GM18498 (cell line): ENCODE measurements around the gene NUBP1.
A peak's percentile ranks its signal among the peaks of the same experiment; 100 is the strongest.

Experiments
- ATAC-seq: cut with Tn5 transposase; IDR thresholded peaks from one replicate; pipeline ENCODE4 v1.9.1; 2021; ENCODE audit warnings: mild to moderate bottlenecking, moderate library complexity; ENCODE audit not compliant: unreplicated experiment

The NUBP1 gene

GRCh38 chr16:10799736-10800135, 56.1 kb downstream of the NUBP1 start:
- no peak for ATAC-seq

GRCh38 chr16:10805334-10805733, 61.7 kb downstream of the NUBP1 start:
- ATAC-seq = no peak

- ATAC-seq = no peak
Measured at GRCh38 chr16:10806698-10807097, 63.1 kb downstream of the NUBP1 start.

- no peak for ATAC-seq
Measured at GRCh38 chr16:10808218-10808617, 64.6 kb downstream of the NUBP1 start.

- ATAC-seq = no peak
Measured at GRCh38 chr16:10808850-10809249, 65.2 kb downstream of the NUBP1 start.

- ATAC-seq = no peak
Measured at GRCh38 chr16:10809706-10810105, 66.1 kb downstream of the NUBP1 start.

- ATAC-seq = peak; percentile 85
Measured at GRCh38 chr16:10812312-10813098, 68.9 kb downstream of the NUBP1 start.

GRCh38 chr16:10813099-10813455, 69.4 kb downstream of the NUBP1 start:
- ATAC-seq = no peak

GRCh38 chr16:10817514-10817913, 73.9 kb downstream of the NUBP1 start:
- no peak for ATAC-seq

GRCh38 chr16:10817963-10818941, 74.6 kb downstream of the NUBP1 start, which contains the start of gene TVP23A:
Gene TVP23A, minus strand, starts transcription at chr16:10818794. Its CDS starts 301 bp downstream, at chr16:10818493.
- ATAC-seq = no peak
